Activated naive CD4-positive, alpha-beta T cell treated with anti-CD3 and anti-CD28 coated beads, Interleukin-2, amount 50 U/mL, for 72 hours (primary cell): Measurements from ENCODE around the gene GPR108. TPM values are rescaled to one million over a fixed set of nuclear protein-coding genes. Genes with fewer than 3 reads are reported as not detected.

Experiments
- ATAC-seq, 2 donors: fragments of 150-1000 bp; cut with Tn5 transposase; 2 replicates each; pipeline ENCODE4 v1.10.0; 2021; ENCODE audit warnings: mild to moderate bottlenecking in 2 of 2, moderate library complexity in 2 of 2
- DNase-seq, 2 donors: peaks; one replicate each; pipeline ENCODE4 v3.0.0; 2021 to 2022; ENCODE audit warnings: low spot score in 2 of 2
- H3K27ac Mint-ChIP-seq, 2 donors: one replicate each; pipeline ENCODE4 v1.8.0; 2022; ENCODE audit warnings: mild to moderate bottlenecking in 2 of 2, mixed read lengths in 2 of 2
- H3K36me3 Mint-ChIP-seq, 2 donors: one replicate each; pipeline ENCODE4 v1.8.0; 2022; ENCODE audit warnings: mixed read lengths in 2 of 2
- H3K9me3 Mint-ChIP-seq, 2 donors: one replicate each; pipeline ENCODE4 v1.8.0; 2022; ENCODE audit warnings: mixed read lengths in 2 of 2
- total RNA-seq, 2 donors: library from RNA; stranded (reverse); gene quantifications; one replicate each; pipeline ENCODE4 v1.2.3, GENCODE V29; 2022

GPR108 gene
- total RNA-seq, 2 donors from 2014 or later = 45.4 to 91.8 TPM

- DNase-seq (no peak), ATAC-seq (no peak)
- H3K36me3 Mint-ChIP-seq = peaks cover 0 to 5% of the 10 kb centered on the region in 2 donors
- H3K9me3 Mint-ChIP-seq = no peaks in the 10 kb centered on the region
- no peak overlapping the region for H3K27ac Mint-ChIP-seq
Measured at GRCh38 chr19:6733338-6734095, 3.9 kb downstream of the GPR108 start.

GRCh38 chr19:6732803-6733337, 4.5 kb downstream of the GPR108 start:
- ATAC-seq = no peak
- peaks cover 0 to 5% of the 10 kb centered on the region in 2 donors for H3K36me3 Mint-ChIP-seq
- H3K27ac Mint-ChIP-seq = no peak overlapping the region
- no peak for DNase-seq
- no peaks in the 10 kb centered on the region for H3K9me3 Mint-ChIP-seq

- no peak overlapping the region for H3K27ac Mint-ChIP-seq
- ATAC-seq (no peak), DNase-seq (no peak)
- H3K9me3 Mint-ChIP-seq = no peaks in the 10 kb centered on the region
- H3K36me3 Mint-ChIP-seq = peaks cover 0 to 5% of the 10 kb centered on the region in 2 donors
Measured at GRCh38 chr19:6731822-6732221, 5.6 kb downstream of the GPR108 start.

GRCh38 chr19:6730941-6731670, 6.3 kb downstream of the GPR108 start:
- peaks cover 0 to 2% of the 10 kb centered on the region in 2 donors for H3K36me3 Mint-ChIP-seq
- no peak for ATAC-seq

GRCh38 chr19:6730153-6730804, 7.1 kb downstream of the GPR108 start:
- Mint-ChIP-seq H3K9me3 (no peaks in the 10 kb centered on the region), H3K27ac (no peak overlapping the region), H3K36me3 (no peaks in the 10 kb centered on the region)
- DNase-seq (peak in 1 of 2 donors; percentile 32), ATAC-seq (peak; percentile 43 to 46)

More at GRCh38 chr19:6730941-6731670, 6.3 kb downstream of the GPR108 start:
- Mint-ChIP-seq H3K27ac (no peak overlapping the region), H3K9me3 (no peaks in the 10 kb centered on the region)
- no peak for DNase-seq

GRCh38 chr19:6729573-6730152, 7.7 kb downstream of the GPR108 start:
- ATAC-seq = no peak
- Mint-ChIP-seq H3K27ac (no peak overlapping the region), H3K36me3 (no peaks in the 10 kb centered on the region), H3K9me3 (no peaks in the 10 kb centered on the region)
- no peak for DNase-seq

GRCh38 chr19:6728346-6728745, 9.0 kb downstream of the GPR108 start:
- ATAC-seq (no peak), DNase-seq (no peak)
- Mint-ChIP-seq H3K9me3 (no peaks in the 10 kb centered on the region), H3K27ac (no peak overlapping the region), H3K36me3 (no peaks in the 10 kb centered on the region)

- no peaks in the 10 kb centered on the region for H3K9me3 Mint-ChIP-seq
- no peak for ATAC-seq
- DNase-seq = no peak
- H3K36me3 Mint-ChIP-seq = no peaks in the 10 kb centered on the region
- H3K27ac Mint-ChIP-seq = peak overlapping the region in 1 of 2 donors; percentile 52
Measured at GRCh38 chr19:6725513-6726231, 11.7 kb downstream of the GPR108 start.

- Mint-ChIP-seq H3K9me3 (no peaks in the 10 kb centered on the region), H3K36me3 (no peaks in the 10 kb centered on the region), H3K27ac (no peak overlapping the region)
- ATAC-seq (no peak), DNase-seq (no peak)
Measured at GRCh38 chr19:6724631-6725492, 12.5 kb downstream of the GPR108 start.

- Mint-ChIP-seq H3K36me3 (no peaks in the 10 kb centered on the region), H3K9me3 (no peaks in the 10 kb centered on the region), H3K27ac (peak overlapping the region in 1 of 2 donors; percentile 94)
- DNase-seq = no peak
- ATAC-seq = no peak
Measured at GRCh38 chr19:6723738-6724137, 13.6 kb downstream of the GPR108 start.

GRCh38 chr19:6723108-6723618, 14.2 kb downstream of the GPR108 start:
- ATAC-seq (no peak), DNase-seq (no peak)
- Mint-ChIP-seq H3K27ac (no peak overlapping the region), H3K9me3 (no peaks in the 10 kb centered on the region), H3K36me3 (no peaks in the 10 kb centered on the region)

- DNase-seq = no peak
- Mint-ChIP-seq H3K27ac (no peak overlapping the region), H3K36me3 (peaks cover 0 to 7% of the 10 kb centered on the region in 2 donors), H3K9me3 (peaks cover 5 to 9% of the 10 kb centered on the region in 2 donors)
- no peak for ATAC-seq
Measured at GRCh38 chr19:6721773-6722172, 15.6 kb downstream of the GPR108 start.

GRCh38 chr19:6721138-6721474, 16.3 kb downstream of the GPR108 start:
- peaks cover 5 to 9% of the 10 kb centered on the region in 2 donors for H3K9me3 Mint-ChIP-seq
- DNase-seq = no peak

GRCh38 chr19:6720369-6721137, 16.8 kb downstream of the GPR108 start, which contains the start of gene C3:
Gene C3, minus strand, starts transcription at chr19:6720650. Its CDS starts 61 bp downstream, at chr19:6720589.
- ATAC-seq (peak in 1 of 2 donors; percentile 21), DNase-seq (no peak)
- Mint-ChIP-seq H3K9me3 (peaks cover 5 to 9% of the 10 kb centered on the region in 2 donors), H3K27ac (no peak within 1 kb of the TSS), H3K36me3 (peaks cover 0 to 7% of the 10 kb centered on the region in 2 donors)

More at GRCh38 chr19:6721138-6721474, 16.3 kb downstream of the GPR108 start:
- Mint-ChIP-seq H3K36me3 (peaks cover 0 to 7% of the 10 kb centered on the region in 2 donors), H3K27ac (no peak overlapping the region)
- ATAC-seq = no peak
